ENCODE measurements around the gene QARS1. TPM values are rescaled to one million over a fixed set of nuclear protein-coding genes. Genes with fewer than 3 reads are reported as not detected.

The QARS1 gene
- polyA plus RNA-seq, 1 of the 3 experiments (the other 2 are of a cell fraction), result 311 TPM

DNA sequence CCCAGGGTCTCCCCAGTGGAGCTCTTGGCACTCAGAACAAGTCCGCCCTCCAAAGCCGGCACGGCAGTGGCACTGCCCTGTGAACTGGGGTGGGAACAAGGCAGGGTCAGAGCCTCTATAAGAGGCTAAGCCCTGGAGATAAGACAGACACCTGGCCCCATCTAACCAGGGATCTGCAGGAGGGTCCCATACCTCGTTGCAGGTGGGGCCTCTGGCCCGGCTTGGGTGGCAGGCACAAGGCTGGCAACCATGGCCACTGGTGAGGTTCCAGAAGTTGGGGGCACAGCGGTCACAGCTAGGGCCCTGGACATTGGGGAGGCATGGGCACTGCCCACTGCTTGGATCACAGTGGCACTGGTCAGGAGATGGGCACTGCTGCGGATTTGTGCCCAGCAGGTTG is 19.6 kb upstream of the QARS1 start:
- H3K36me3 ChIP-seq (replicated peaks in 1 of 2; ENCODE audit: control insufficient read depth in 1 of 2, insufficient read depth in 2 of 2, low read length in 1 of 2), result peaks cover 19 to 58% of the 10 kb centered on the region in 2 experiments
- H3K27ac ChIP-seq (ENCODE audit: low read depth in 2 of 2, low read length in 1 of 2), result no peak overlapping the region
- no peak for TF ChIP-seq EP300 (IDR thresholded peaks at IDR 0.05; ENCODE audit: borderline replicate concordance in 1 of 2, low read depth in 1 of 2, low read length in 1 of 2)
- TF ChIP-seq, protein P1, sequence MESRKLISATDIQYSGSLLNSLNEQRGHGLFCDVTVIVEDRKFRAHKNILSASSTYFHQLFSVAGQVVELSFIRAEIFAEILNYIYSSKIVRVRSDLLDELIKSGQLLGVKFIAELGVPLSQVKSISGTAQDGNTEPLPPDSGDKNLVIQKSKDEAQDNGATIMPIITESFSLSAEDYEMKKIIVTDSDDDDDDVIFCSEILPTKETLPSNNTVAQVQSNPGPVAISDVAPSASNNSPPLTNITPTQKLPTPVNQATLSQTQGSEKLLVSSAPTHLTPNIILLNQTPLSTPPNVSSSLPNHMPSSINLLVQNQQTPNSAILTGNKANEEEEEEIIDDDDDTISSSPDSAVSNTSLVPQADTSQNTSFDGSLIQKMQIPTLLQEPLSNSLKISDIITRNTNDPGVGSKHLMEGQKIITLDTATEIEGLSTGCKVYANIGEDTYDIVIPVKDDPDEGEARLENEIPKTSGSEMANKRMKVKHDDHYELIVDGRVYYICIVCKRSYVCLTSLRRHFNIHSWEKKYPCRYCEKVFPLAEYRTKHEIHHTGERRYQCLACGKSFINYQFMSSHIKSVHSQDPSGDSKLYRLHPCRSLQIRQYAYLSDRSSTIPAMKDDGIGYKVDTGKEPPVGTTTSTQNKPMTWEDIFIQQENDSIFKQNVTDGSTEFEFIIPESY (IDR thresholded peaks at IDR 0.05; ENCODE audit: borderline replicate concordance, low read depth), result no peak
- TF ChIP-seq FOSL2 (IDR thresholded peaks at IDR 0.05; ENCODE audit: borderline replicate concordance, low read depth), result no peak
- no peak for TF ChIP-seq NFIC (IDR thresholded peaks at IDR 0.05; ENCODE audit: borderline replicate concordance)
- TF ChIP-seq SIN3A (IDR thresholded peaks at IDR 0.05; ENCODE audit: borderline replicate concordance, low read depth, low read length), result no peak
- TF ChIP-seq MEF2A (IDR thresholded peaks at IDR 0.05; ENCODE audit: borderline replicate concordance, low read depth), result no peak
- no peak for TF ChIP-seq CHD2 (IDR thresholded peaks at IDR 0.05; ENCODE audit: low read length, partially characterized antibody)
- no peak for TF ChIP-seq ELF1 (IDR thresholded peaks at IDR 0.05)
- TF ChIP-seq FOXJ3 (CRISPR knock-in tag; IDR thresholded peaks at IDR 0.05), result no peak
- TF ChIP-seq SMC3 (IDR thresholded peaks at IDR 0.05; ENCODE audit: low read depth, low read length), result no peak
- TF ChIP-seq TCF12 (IDR thresholded peaks at IDR 0.05), result no peak
- TF ChIP-seq RXRA (IDR thresholded peaks at IDR 0.05; ENCODE audit: borderline replicate concordance, low read depth), result no peak
- no peak for TF ChIP-seq POLR2AphosphoS5 (IDR thresholded peaks at IDR 0.05; ENCODE audit: low read depth, low read length)
- TF ChIP-seq RAD21 (IDR thresholded peaks at IDR 0.05; ENCODE audit: low read length), result no peak
- no peak for TF ChIP-seq RFX5 (IDR thresholded peaks at IDR 0.05; ENCODE audit: low read length)
- no peak for TF ChIP-seq MXI1 (IDR thresholded peaks at IDR 0.05; ENCODE audit: low read depth, low read length)
- TF ChIP-seq, protein P2, sequence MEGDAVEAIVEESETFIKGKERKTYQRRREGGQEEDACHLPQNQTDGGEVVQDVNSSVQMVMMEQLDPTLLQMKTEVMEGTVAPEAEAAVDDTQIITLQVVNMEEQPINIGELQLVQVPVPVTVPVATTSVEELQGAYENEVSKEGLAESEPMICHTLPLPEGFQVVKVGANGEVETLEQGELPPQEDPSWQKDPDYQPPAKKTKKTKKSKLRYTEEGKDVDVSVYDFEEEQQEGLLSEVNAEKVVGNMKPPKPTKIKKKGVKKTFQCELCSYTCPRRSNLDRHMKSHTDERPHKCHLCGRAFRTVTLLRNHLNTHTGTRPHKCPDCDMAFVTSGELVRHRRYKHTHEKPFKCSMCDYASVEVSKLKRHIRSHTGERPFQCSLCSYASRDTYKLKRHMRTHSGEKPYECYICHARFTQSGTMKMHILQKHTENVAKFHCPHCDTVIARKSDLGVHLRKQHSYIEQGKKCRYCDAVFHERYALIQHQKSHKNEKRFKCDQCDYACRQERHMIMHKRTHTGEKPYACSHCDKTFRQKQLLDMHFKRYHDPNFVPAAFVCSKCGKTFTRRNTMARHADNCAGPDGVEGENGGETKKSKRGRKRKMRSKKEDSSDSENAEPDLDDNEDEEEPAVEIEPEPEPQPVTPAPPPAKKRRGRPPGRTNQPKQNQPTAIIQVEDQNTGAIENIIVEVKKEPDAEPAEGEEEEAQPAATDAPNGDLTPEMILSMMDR (IDR thresholded peaks at IDR 0.05), result no peak
- H3K9me2 ChIP-seq, result no peaks in the 10 kb centered on the region
- POLR2A ChIA-PET, result no interaction called here
- no peak overlapping the region for H3K4me3 ChIP-seq (ENCODE audit: low read depth in 2 of 2, low read length in 1 of 2)
- H3K4me2 ChIP-seq, result no peak overlapping the region
- no peaks in the 10 kb centered on the region for H4K20me1 ChIP-seq (ENCODE audit: insufficient read depth)
- H2AFZ ChIP-seq (ENCODE audit: low read depth), result no peak overlapping the region
- H3K4me1 ChIP-seq (ENCODE audit: control insufficient read depth in 1 of 2, insufficient read depth in 2 of 2, low read depth in 1 of 2, low read length in 1 of 2), result peaks cover 3 to 15% of the 10 kb centered on the region in 2 experiments; a peak in 2 of 4 replicates
- H3K9me3 ChIP-seq, result no peaks in the 10 kb centered on the region
- H3K27me3 ChIP-seq (ENCODE audit: insufficient read depth), result no peaks in the 10 kb centered on the region
- CTCF ChIA-PET, result no interaction called here
- H3F3A ChIP-seq (replicated peaks; ENCODE audit: insufficient read depth), result peaks cover 35% of the 10 kb centered on the region
- no peak overlapping the region for H3K9ac ChIP-seq
- no peak for DNase-seq
- WGBS (ENCODE audit: low lambda C conversion rate), result no CpG with 5 or more reads among the region's 7 CpGs
- H3K79me2 ChIP-seq (ENCODE audit: insufficient read depth), result peaks cover 12% of the 10 kb centered on the region

Measured in SK-N-SH (cell line).